ENCODE results near the gene ITGA8.

The ITGA8 gene

DNA sequence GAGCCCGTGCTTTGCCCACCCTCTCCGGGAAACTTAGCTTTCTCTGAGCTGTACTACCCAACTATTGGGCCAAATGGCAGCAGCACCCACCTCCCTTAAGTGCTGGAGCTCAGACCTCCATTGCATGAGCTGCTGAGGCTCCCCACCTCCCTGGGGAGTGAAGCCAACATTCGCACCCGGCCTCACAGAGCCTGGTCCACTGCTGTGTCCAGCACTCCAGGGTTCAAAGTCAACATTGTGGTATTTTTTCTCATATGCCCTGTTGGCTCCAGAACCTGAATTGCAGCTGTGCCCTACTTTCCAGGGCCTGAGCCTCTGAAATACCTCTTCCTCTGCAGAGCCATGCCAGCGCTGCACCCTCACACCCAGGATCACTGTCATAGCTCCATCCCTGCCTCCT is 29.7 kb downstream of the ITGA8 start:
- no peaks in the 10 kb centered on the region for H3K36me3 Mint-ChIP-seq (ENCODE audit: low read depth)
- no peak overlapping the region for H3K4me3 Mint-ChIP-seq
- H3K4me1 Mint-ChIP-seq (ENCODE audit: low read depth): no peaks in the 10 kb centered on the region
- DNase-seq (ENCODE audit: low spot score): no peak
- H3K27me3 Mint-ChIP-seq (ENCODE audit: low read depth): peaks cover 16% of the 10 kb centered on the region
- no peaks in the 10 kb centered on the region for H3K9me3 Mint-ChIP-seq
- H3K27ac Mint-ChIP-seq: no peak overlapping the region

DNA sequence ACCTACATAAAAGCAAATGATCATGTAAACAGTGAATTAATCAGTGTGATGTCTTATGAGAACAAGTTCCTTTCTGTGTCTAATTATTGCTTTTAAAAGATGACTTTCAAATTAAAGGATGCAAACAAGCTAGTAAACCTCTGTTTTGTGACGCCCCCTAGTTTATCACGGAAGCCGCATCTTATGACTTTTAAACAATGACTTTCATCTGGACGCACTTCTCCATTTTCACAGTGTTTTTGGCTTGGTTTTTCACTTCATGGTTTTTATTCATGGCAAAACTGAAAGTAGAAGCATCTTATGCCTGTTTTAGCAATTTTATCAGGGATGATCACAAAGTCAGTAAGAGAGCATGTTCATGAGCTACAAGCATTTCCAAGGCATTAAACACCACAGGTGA is 35.0 kb downstream of the ITGA8 start:
- peaks cover 17% of the 10 kb centered on the region for H3K27me3 Mint-ChIP-seq (ENCODE audit: low read depth)
- H3K36me3 Mint-ChIP-seq (ENCODE audit: low read depth): no peaks in the 10 kb centered on the region
- no peak overlapping the region for H3K4me3 Mint-ChIP-seq
- no peaks in the 10 kb centered on the region for H3K9me3 Mint-ChIP-seq
- no peak for DNase-seq (ENCODE audit: low spot score)
- H3K27ac Mint-ChIP-seq: no peak overlapping the region
- peaks cover 3% of the 10 kb centered on the region for H3K4me1 Mint-ChIP-seq (ENCODE audit: low read depth)

DNA sequence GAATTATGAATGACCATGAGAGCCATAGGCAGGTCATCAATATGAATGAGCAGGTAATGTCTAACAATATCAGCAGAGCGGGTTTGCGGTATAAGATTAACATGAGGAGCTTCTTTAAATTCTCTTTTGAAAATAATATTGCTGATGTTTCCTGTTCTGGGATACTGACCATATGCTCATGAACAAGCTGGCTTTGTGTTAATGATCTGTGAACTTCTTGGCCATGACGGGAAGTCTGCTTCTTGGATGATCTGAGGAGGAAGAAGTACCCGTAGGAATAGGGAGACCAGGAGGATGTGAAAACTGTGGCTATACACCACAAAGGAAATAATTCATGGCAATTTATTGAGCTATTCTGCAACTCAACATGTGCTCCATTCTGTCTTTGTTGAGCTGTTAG is 38.6 kb downstream of the ITGA8 start:
- no peak overlapping the region for H3K4me3 Mint-ChIP-seq
- H3K36me3 Mint-ChIP-seq (ENCODE audit: low read depth): no peaks in the 10 kb centered on the region
- no peak overlapping the region for H3K27ac Mint-ChIP-seq
- DNase-seq (ENCODE audit: low spot score): no peak
- H3K9me3 Mint-ChIP-seq: no peaks in the 10 kb centered on the region
- peaks cover 10% of the 10 kb centered on the region for H3K27me3 Mint-ChIP-seq (ENCODE audit: low read depth)
- peaks cover 3% of the 10 kb centered on the region for H3K4me1 Mint-ChIP-seq (ENCODE audit: low read depth)

DNA sequence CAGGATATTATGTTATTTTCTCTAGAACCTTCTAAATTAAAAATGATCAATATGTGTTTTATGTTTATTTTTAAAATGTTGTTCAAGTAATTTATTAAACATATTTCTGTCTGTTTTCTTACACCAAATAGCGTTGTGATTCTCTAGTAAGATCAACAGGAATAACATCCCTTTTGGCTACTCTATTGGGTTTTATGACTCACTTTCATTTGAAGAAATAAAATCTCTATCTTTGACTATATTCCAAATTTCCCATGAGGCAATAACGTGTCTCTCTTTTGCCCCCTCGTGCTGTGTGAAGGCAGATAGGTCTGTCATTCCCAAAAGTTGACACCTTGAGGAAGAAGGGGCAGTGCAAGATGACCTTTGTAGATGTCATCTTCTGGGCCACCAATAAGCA is 40.9 kb downstream of the ITGA8 start:
- no peak for DNase-seq (ENCODE audit: low spot score)
- H3K27ac Mint-ChIP-seq: no peak overlapping the region
- peaks cover 2% of the 10 kb centered on the region for H3K27me3 Mint-ChIP-seq (ENCODE audit: low read depth)
- H3K9me3 Mint-ChIP-seq: no peaks in the 10 kb centered on the region
- no peaks in the 10 kb centered on the region for H3K36me3 Mint-ChIP-seq (ENCODE audit: low read depth)
- no peak overlapping the region for H3K4me3 Mint-ChIP-seq
- no peaks in the 10 kb centered on the region for H3K4me1 Mint-ChIP-seq (ENCODE audit: low read depth)

DNA sequence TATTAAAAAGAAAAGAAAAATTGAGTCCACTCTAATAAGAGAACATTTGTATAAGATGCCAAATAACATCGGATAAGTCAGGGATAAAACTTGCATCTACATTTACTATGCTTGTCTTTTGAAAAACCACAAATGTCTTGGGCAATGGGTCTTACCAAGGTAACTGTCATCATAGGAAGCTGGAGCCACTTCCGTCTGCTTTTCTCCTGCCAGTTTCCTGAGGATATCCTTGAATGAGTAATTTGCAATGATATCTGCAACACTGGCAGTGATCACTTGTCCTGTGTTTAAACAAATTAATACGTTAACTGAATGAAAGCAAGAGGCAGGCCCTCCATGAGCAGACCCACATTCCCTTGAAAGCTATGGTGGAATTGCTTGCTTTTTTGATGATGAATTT is 47.3 kb downstream of the ITGA8 start:
- Mint-ChIP-seq H3K9me3 (peaks cover 4% of the 10 kb centered on the region), H3K36me3 (ENCODE audit: low read depth) (no peaks in the 10 kb centered on the region), H3K4me3 (no peak overlapping the region), H3K4me1 (ENCODE audit: low read depth) (no peaks in the 10 kb centered on the region), H3K27me3 (ENCODE audit: low read depth) (peaks cover 2% of the 10 kb centered on the region), H3K27ac (no peak overlapping the region)
- DNase-seq (ENCODE audit: low spot score): no peak

DNA sequence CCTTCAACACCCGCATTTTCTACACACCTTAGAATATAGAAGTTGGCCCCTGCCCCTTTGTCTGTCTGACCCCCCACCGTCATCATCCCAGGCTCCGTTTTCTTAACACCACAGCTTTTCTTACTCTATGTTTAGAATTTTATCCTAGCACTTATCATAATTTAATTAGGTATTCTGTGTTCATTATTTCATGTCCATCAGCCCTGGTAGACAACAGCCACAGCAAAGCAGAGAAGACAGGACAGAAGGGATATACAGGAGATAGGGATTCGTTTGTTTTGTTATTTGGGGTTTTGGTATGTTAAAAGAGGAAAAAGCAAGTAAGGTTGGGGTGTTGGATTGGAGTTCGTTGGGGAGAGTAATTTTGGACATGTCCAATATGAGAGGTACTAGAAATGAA is 48.8 kb downstream of the ITGA8 start:
- no peaks in the 10 kb centered on the region for H3K4me1 Mint-ChIP-seq (ENCODE audit: low read depth)
- DNase-seq (ENCODE audit: low spot score): no peak
- no peaks in the 10 kb centered on the region for H3K27me3 Mint-ChIP-seq (ENCODE audit: low read depth)
- H3K9me3 Mint-ChIP-seq: peaks cover 4% of the 10 kb centered on the region
- H3K36me3 Mint-ChIP-seq (ENCODE audit: low read depth): no peaks in the 10 kb centered on the region
- H3K4me3 Mint-ChIP-seq: no peak overlapping the region
- no peak overlapping the region for H3K27ac Mint-ChIP-seq

DNA sequence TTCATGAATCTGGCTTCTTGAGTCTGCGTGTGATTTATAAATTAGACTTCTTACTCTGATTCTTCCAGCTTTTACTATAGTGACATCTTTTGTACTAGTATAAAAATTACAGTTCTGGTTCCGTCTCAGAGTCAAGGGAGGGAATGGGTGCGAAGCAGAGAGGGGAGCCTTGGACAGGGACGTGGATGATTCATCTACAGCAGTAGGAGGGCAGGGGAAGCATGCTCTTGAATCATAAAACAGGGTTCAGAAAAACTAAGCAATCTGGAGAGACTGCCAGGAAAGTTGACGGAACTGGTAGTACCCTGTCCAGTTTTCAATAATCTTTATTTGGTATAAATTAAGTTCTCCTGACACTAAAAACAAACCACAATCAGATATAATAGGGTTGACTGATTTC is 58.1 kb downstream of the ITGA8 start:
- no peak for DNase-seq (ENCODE audit: low spot score)
- Mint-ChIP-seq H3K36me3 (ENCODE audit: low read depth) (no peaks in the 10 kb centered on the region), H3K4me3 (no peak overlapping the region), H3K27me3 (ENCODE audit: low read depth) (no peaks in the 10 kb centered on the region), H3K4me1 (ENCODE audit: low read depth) (no peaks in the 10 kb centered on the region), H3K9me3 (no peaks in the 10 kb centered on the region), H3K27ac (no peak overlapping the region)

DNA sequence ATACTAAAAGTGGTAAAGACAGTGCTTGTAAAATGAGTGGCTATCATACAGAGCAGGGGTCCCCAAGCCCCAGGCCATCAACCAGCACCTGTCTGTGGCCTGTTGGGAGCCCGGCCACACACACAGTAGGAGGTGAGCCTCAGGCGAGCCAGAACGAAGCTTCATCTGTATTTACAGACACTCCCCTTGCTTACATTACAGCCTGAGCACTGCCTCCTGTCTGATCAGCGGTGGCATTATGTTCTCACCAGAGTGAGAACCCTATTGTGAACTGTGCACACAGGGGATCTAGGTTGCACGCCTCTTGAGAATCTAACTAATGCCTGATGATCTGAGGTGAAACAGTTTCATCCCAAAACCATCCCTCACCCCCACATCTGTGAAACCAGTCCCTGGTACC is 58.7 kb downstream of the ITGA8 start:
- no peak overlapping the region for H3K27ac Mint-ChIP-seq
- no peak overlapping the region for H3K4me3 Mint-ChIP-seq
- H3K4me1 Mint-ChIP-seq (ENCODE audit: low read depth): no peaks in the 10 kb centered on the region
- no peaks in the 10 kb centered on the region for H3K27me3 Mint-ChIP-seq (ENCODE audit: low read depth)
- no peak for DNase-seq (ENCODE audit: low spot score)
- H3K36me3 Mint-ChIP-seq (ENCODE audit: low read depth): no peaks in the 10 kb centered on the region
- H3K9me3 Mint-ChIP-seq: no peaks in the 10 kb centered on the region

DNA sequence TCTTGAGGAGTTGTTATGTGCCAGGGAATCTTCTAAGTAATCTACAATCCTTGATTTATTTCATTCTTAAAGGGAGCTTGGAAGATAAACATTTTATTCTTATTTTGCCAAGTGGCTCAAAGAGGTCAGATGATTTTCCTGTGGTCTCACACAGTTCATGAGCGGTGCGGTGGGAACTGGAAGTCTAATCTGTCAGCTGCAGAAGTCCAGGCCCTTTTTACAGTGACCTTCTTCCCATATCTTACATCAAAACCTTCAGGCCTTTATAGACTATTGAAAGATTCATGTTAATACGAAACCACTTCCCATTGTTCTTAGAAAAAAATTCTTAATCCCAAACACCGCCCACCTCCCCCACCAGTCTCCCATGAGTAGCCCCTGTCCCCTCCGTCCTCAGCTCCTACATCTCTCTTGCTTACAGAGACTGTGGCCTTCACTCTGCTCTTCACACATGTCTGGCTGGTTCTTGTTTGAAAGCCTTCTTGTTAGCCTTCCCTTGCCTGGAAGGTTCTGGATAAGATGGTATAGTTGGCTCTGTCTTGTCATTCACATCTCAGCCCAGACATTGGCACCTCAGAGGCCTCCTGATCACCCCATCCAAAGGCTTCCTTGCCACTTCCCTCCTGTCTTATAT is 61.5 kb downstream of the ITGA8 start:
- no peak overlapping the region for H3K4me3 Mint-ChIP-seq
- H3K4me1 Mint-ChIP-seq (ENCODE audit: low read depth): no peaks in the 10 kb centered on the region
- no peaks in the 10 kb centered on the region for H3K36me3 Mint-ChIP-seq (ENCODE audit: low read depth)
- H3K9me3 Mint-ChIP-seq: no peaks in the 10 kb centered on the region
- H3K27ac Mint-ChIP-seq: no peak overlapping the region
- no peak for DNase-seq (ENCODE audit: low spot score)
- peaks cover 4% of the 10 kb centered on the region for H3K27me3 Mint-ChIP-seq (ENCODE audit: low read depth)

DNA sequence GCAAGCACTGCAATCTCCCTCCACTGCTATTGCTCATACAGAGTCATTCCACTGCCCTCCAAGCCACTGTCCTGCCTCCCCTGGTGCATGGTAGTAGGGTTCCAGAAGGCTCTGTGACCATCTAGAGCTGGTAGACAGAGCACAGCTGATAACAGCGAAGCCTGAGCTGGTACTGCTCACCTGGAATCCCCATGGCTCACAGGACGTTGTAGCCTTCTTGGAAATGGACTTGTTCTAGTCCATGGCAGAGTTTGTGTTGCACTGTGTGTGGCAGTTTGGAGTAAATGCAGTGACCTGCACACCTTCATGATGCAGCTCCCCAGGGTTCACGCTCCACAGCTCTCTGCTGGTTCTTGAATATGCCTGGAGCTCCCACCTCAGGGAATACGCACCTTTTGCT is 67.0 kb downstream of the ITGA8 start:
- no peak for DNase-seq (ENCODE audit: low spot score)
- Mint-ChIP-seq H3K27ac (no peak overlapping the region), H3K27me3 (ENCODE audit: low read depth) (peaks cover 4% of the 10 kb centered on the region), H3K36me3 (ENCODE audit: low read depth) (no peaks in the 10 kb centered on the region), H3K4me3 (no peak overlapping the region), H3K9me3 (no peaks in the 10 kb centered on the region), H3K4me1 (ENCODE audit: low read depth) (no peaks in the 10 kb centered on the region)

DNA sequence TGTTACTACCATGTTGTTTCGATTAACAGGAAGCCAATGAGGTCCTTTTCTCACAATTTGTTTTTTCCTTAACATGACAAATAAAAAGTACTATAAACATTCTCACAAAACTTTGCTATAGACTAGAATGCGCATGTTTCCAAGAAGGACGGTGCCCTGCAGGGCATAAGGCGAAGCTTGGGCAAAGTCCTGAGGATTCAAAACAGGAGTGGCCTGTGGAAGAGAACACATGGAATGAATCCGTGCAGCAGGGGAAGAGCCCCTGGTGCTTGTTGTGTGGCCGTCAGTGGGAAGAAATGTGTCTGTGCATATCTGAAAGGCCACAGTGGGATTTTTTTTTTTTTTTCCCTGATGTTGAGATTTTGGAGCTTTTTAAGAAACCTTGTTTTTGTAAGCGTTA is 67.6 kb downstream of the ITGA8 start:
- no peaks in the 10 kb centered on the region for H3K4me1 Mint-ChIP-seq (ENCODE audit: low read depth)
- H3K36me3 Mint-ChIP-seq (ENCODE audit: low read depth): no peaks in the 10 kb centered on the region
- peaks cover 4% of the 10 kb centered on the region for H3K27me3 Mint-ChIP-seq (ENCODE audit: low read depth)
- H3K4me3 Mint-ChIP-seq: no peak overlapping the region
- no peaks in the 10 kb centered on the region for H3K9me3 Mint-ChIP-seq
- DNase-seq (ENCODE audit: low spot score): no peak
- H3K27ac Mint-ChIP-seq: no peak overlapping the region

DNA sequence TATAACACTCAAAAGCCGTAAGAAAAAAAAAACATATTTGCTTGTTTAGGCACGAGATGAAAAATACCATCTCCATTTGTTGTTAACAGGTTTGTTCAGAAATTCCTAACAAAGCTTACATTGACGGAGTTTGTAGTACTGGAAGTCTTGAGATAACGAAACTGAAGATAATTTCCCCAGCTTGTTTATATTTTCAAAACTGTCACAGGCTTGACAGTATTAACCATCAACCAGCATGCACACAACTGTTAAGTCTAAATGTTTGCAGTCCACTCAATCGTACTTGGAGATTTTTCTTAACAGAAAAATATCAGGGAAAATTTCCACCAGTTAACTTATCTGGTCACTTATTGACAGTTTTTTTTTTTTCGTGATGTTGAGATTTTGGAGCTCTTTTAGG is 68.5 kb downstream of the ITGA8 start:
- H3K27me3 Mint-ChIP-seq (ENCODE audit: low read depth): peaks cover 4% of the 10 kb centered on the region
- no peaks in the 10 kb centered on the region for H3K36me3 Mint-ChIP-seq (ENCODE audit: low read depth)
- no peak overlapping the region for H3K4me3 Mint-ChIP-seq
- no peak for DNase-seq (ENCODE audit: low spot score)
- H3K27ac Mint-ChIP-seq: no peak overlapping the region
- H3K4me1 Mint-ChIP-seq (ENCODE audit: low read depth): no peaks in the 10 kb centered on the region
- H3K9me3 Mint-ChIP-seq: no peaks in the 10 kb centered on the region

DNA sequence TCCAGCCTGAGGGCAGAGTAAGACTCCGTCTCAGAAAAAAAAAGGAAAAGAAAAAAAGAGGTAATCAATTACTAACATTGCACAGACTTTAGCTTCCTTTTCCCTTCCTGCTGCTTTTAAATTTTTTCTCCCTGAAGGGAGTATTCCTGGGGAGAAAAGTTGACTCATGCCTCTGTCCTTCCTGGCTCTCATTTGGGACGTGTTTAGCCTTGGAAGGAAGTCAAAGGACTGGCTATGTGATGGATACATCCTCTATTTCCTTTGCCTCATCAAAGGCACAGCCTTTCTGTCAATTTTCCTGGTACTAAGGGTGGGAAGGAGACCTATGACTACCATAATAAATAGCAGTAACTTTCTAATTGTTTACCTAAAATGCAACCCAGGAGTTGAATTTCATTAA is 77.6 kb downstream of the ITGA8 start:
- no peak for DNase-seq (ENCODE audit: low spot score)

DNA sequence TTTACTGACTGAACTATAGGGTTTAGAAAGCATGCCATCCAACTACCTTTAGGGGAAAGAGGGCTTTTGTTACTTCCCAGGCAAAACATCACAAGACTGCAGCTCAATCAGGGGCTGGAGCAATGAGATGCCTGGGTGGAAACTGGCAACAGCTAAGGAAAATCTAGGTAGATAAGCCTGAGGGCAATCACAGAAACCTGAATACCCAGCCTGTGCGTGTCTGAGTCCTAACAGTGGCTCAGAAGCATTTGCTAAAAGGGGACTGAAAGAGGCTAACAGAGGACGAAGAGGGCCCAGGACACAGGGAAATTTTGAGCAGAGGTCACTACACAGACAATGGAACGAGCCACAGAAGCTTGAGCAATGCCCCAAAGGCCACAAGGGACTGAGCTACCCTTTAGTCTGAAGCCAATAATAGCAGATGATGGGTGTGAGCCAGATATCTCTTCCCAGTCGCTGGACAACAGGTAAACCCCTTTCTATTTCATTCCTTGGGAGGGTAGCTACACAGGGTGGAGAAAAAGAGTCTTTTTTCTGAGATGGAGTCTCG is 79.1 kb downstream of the ITGA8 start:
- Mint-ChIP-seq H3K36me3 (ENCODE audit: low read depth) (no peaks in the 10 kb centered on the region), H3K4me1 (ENCODE audit: low read depth) (no peaks in the 10 kb centered on the region), H3K27ac (no peak overlapping the region), H3K27me3 (ENCODE audit: low read depth) (no peaks in the 10 kb centered on the region), H3K9me3 (no peaks in the 10 kb centered on the region), H3K4me3 (no peak overlapping the region)
- no peak for DNase-seq (ENCODE audit: low spot score)

More for the DNA sequence above, 77.6 kb downstream of the ITGA8 start:
- no peak overlapping the region for H3K27ac Mint-ChIP-seq
- H3K9me3 Mint-ChIP-seq: no peaks in the 10 kb centered on the region
- no peaks in the 10 kb centered on the region for H3K36me3 Mint-ChIP-seq (ENCODE audit: low read depth)
- H3K27me3 Mint-ChIP-seq (ENCODE audit: low read depth): no peaks in the 10 kb centered on the region
- H3K4me3 Mint-ChIP-seq: no peak overlapping the region
- no peaks in the 10 kb centered on the region for H3K4me1 Mint-ChIP-seq (ENCODE audit: low read depth)

DNA sequence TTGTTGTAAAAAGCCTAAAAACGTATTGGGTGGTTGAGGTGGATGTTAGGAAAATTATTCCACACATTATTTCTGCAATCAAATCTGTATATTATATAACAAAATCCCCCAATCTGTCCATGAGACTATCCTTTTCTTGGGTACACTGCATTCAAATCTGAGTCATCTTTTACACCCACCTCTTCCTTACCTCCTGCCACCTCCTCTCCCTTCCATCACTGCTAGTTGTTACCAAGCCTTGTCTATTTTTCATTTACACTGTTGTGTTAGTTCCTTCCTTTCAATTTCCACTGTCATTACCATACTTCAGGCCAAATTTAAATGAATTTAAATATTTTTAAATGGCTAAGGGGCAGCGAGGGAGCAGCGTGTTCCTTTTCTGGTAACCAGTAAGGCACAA is 83.3 kb downstream of the ITGA8 start:
- Mint-ChIP-seq H3K27ac (no peak overlapping the region), H3K4me1 (ENCODE audit: low read depth) (no peaks in the 10 kb centered on the region), H3K27me3 (ENCODE audit: low read depth) (no peaks in the 10 kb centered on the region), H3K4me3 (no peak overlapping the region), H3K36me3 (ENCODE audit: low read depth) (no peaks in the 10 kb centered on the region), H3K9me3 (no peaks in the 10 kb centered on the region)
- no peak for DNase-seq (ENCODE audit: low spot score)
